GM18909 (cell line): ENCODE results near the gene FGFR1OP2.

Experiments
- ATAC-seq: cut with Tn5 transposase; IDR thresholded peaks from one replicate; pipeline ENCODE4 v1.9.1; 2021; ENCODE audit warnings: mild to moderate bottlenecking; ENCODE audit not compliant: unreplicated experiment, poor library complexity

Gene FGFR1OP2

DNA sequence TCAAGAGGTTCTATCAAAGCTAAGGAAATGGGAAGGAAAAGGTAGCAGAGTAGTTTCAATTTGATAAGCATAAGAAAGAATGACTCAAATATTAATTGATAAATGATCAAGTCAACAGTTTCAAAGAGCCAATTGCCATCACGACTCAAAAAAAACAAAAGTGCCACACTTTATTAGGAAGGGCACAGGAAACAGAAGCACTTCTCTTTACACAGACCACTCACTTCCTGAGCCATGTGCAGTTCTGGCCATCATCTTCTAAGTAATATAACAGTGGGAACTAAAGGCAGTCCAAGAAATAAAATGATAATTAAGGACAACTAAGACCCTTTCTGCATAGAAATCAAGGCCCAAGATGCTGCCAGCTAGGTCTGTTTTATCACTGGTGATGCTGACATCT is 62.7 kb downstream of the FGFR1OP2 start:
- no peak for ATAC-seq

GRCh38 chr12:27001663-27002062 is 63.4 kb downstream of the FGFR1OP2 start:
- no peak for ATAC-seq

DNA sequence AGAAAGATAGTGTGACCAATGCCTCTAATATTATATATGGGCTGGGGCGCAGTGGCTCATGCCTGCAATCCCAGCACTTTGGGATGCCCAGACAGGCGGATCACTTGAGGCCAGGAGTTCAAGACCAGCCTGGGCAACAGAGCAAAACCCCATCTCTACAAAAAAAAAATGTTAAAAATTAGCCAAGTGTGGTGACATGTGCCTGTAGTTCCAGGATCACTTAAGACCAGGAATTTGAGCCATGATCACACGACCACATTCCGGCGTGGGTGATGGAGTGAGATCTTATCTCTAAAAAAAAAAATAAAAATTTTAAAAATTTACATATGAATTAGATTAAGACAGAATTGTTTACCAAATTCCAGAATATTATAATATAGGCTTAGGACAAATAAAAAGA is 63.9 kb downstream of the FGFR1OP2 start:
- ATAC-seq, result no peak

DNA sequence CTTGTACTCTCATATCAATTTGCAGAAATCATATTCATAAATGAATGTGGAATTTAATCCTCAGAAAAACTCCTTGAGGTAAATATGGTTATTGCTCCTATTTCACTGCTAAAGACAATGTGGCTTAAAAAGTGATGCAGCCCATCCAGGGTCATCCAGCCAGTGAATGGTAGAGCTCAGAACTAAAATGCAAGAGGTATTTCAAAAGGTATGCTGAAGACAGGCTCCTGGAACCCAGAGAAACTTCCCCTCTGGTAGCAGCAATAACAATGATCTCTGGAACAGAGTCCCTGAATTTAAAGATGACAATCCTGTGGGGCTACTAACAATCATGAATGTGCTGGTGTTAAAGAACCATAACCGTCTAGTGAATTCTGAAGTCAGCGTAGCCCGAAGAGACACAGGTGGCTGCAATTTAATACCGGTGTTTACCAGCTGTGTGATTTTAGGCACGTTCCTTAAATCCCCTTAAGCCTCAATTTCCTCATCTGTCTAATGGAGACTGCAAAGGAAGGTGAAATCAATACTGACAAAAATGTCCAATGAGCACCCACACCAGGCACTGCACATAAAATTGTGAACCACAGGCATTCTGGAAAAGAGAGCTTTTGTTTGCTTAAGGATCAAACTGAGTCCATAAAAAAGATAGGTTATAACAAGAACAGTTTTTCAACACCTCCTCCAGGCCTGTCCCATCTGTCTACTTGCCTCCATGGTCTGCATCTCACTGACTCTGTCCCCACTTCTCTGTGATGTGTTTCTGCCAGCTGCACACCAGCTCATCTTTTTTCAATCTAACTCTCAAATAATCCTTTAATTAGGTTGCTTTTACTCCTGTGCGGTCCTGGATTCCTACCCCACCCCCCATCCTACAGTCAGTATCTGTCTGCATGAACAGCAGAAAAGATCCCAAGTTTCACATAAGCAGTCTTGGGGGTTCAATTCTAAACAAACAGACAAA is 65.4 kb downstream of the FGFR1OP2 start:
- ATAC-seq, result no peak

DNA sequence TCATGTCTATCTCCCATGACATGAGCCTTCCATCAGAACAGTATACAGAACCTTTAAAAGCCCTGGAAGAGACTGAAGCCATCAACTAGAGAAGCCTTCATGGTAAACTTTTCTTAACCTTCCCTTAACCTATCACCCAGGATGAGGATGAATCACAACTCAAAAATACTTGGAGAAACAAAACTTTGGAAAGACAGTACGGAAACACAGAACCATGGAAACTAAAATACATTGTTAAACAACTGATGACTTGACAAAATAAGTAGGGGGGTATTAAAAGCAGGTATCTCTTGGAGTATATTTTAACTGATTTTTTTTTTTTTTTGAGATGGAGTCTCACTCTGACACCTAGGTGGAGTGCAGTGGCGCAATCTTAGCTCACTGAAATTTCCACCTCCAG is 67.2 kb downstream of the FGFR1OP2 start:
- ATAC-seq, result no peak

DNA sequence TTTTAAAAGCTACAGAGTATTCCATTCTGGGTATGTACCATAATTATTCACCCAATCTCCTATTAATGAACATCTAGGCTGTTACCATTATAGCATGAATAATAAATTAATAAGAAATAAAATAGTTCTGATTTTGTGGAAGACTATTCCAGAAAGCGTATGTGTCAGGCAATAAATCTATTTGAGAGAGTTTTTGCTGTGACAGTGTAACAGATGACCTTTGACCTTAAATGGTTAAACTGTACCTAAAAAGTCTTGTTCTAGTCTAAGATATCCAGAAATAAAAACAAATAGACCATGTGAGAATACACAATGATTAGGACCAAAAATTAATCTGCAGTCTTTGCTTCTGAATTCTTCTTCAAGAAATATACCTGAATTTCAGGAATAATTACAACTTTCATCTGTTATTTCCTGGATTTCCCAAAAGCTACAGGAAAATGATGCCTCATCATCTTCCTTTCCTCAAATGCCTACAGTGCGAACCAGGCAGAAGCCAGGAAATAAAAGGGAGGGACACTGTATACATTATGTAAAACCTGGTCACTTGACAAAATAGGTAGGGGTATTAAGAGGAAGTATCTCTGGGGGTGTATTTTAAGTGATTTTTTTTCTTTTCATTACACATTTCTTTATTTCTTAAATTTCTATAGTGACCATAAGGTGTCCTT is 68.7 kb downstream of the FGFR1OP2 start:
- no peak for ATAC-seq

DNA sequence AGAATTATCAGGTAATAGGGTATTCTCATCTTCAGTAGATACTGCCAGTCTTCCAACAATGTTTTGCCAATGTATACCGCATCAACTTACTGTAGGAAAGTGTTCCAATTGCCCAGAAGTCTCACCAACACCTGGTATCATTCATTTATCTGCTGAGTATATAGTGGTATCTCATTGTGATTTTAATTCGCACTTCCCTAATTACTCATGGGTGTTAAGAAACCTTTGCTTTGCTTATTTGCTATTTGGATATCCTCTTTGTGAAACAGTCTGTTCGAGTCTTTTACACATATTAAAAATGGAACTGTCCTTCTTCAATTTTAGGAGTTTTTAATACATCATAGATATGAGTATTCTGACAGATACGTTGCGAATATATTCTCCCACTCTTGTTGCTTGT is 69.8 kb downstream of the FGFR1OP2 start:
- no peak for ATAC-seq

GRCh38 chr12:27009881-27010301 is 71.6 kb downstream of the FGFR1OP2 start:
- no peak for ATAC-seq

GRCh38 chr12:27012239-27012981 is 74.1 kb downstream of the FGFR1OP2 start:
- no peak for ATAC-seq

- ATAC-seq, result no peak
Measured at GRCh38 chr12:27012982-27013255, 74.6 kb downstream of the FGFR1OP2 start.

GRCh38 chr12:27013611-27014084 is 75.4 kb downstream of the FGFR1OP2 start:
- ATAC-seq, result peak; percentile 32

- peak; percentile 83 for ATAC-seq
Measured at GRCh38 chr12:27014085-27014858, 76.0 kb downstream of the FGFR1OP2 start, which contains the start of gene TM7SF3. TM7SF3 (minus strand) TSS chr12:27014384; CDS start chr12:27014168, 216 bp downstream.

- no peak for ATAC-seq
Measured at GRCh38 chr12:27014859-27015729, 76.8 kb downstream of the FGFR1OP2 start.

DNA sequence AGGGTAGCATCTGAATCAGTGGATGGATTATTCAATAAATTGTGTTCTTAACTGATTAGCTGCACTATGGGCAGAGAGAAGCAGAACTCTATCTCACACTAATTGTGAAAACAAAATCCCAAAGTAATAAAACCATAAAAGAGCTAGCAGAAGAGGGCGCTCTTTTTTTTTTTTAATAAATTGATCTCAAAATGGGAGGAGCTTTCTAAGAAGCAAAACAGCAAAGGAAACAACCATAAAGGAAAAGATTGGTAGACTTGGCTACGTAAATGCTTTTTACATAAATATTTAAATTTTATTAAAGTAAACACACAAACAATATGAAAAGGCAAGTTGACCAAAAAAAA is 77.4 kb downstream of the FGFR1OP2 start:
- ATAC-seq, result no peak
